ENCODE results near the gene PSME3.

PSME3 gene

GRCh38 chr17:42818379-42818778, 14.8 kb upstream of the PSME3 start:
- no peak for DNase-seq

DNA sequence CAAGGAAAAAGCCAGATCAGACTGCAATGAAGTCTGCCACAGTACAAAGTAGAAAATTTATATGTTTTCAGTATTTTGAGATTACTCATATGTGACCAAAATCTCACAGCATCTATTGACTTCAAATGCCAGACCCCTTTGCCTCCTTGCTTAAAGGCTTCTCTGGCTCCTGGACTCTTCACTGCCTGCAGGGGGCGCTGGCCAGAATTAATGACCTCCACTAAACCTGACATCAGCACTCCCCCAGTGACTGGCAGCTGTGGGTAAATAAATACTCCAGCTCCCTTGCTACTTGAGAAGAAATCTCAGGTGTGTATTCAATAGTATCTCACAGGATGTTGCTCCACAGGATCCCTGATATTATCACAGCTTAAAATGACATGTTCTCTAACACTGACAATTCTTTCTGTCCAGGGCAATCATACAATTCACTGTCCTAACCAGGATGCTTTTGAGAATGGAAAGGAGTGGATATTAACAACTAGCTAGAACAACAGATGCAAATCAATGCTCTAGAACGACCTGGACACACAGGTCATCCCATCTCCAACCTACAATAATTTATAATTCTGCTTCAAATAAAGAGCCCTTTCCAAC, 13.2 kb upstream of the PSME3 start:
- DNase-seq: peak; percentile 35

GRCh38 chr17:42821176-42821575, 12.0 kb upstream of the PSME3 start:
- no peak for DNase-seq

GRCh38 chr17:42827472-42827871, 5.7 kb upstream of the PSME3 start:
- DNase-seq: no peak

- no peak for DNase-seq
Observed at GRCh38 chr17:42830971-42831370, 2.2 kb upstream of the PSME3 start.

DNA sequence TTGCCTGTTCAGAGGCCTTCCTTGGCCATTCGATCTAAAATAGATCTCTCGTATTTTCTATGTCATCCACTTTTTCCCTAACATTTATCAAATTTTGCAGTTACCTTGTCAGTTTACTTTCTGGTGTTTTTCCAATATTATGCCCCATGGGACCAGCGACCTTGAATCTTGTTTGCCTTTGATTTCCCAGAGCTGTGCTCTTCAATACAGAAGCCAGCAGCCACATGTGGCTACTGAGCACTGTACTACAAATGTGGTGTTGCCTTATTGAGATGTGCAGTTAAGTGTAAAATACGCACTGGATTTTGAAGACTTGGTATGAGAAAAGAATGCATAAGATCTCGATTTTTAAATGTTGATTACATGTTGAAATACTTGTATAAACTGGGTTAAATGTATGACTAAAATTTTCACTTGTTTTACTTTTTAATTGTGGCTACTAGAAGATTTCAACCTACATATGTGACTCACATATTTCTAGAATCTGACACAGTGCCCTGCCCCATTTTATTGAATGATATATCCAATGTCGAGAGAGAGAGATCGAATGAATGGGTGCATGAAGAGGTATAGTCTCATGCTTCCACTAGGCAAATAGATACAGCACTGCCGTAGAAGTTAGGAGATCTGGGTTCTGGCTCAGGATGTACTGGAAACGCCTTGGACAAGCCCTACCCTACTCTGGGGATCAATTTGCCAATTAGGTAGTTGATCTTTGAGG, 824 bp upstream of the PSME3 start:
- DNase-seq: no peak

DNA sequence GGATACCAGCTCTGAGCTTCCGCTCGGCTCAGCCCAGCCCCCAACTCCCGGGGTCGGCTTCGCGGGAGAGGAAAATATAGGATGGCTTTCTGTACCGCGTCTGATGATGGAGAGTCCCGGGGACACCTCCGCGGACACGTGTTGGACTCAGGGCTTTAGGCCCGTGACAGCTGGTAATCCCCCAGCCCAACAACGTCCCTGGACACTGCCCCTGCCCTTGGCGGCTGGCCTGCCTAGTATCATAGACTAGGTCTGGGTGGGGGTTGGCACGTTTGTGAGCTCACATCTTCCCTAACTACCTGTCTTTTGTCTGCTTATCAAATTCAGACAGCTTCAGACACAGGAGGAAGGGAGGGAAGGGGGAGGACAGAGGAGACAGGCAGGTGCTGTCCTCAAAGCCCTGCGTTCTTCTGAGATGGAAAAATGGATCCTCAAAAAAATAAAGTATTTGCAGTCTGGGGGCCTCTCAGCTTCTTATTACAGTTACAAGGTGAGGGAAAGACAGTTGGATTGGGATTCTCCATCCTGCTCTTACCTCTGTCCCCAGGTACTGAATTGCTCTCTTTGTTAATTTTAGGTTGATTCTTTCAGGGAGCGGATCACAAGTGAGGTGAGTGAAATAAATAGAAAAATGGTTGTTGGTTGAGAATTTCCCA, 698 bp downstream of the PSME3 start:
- DNase-seq: no peak

DNA sequence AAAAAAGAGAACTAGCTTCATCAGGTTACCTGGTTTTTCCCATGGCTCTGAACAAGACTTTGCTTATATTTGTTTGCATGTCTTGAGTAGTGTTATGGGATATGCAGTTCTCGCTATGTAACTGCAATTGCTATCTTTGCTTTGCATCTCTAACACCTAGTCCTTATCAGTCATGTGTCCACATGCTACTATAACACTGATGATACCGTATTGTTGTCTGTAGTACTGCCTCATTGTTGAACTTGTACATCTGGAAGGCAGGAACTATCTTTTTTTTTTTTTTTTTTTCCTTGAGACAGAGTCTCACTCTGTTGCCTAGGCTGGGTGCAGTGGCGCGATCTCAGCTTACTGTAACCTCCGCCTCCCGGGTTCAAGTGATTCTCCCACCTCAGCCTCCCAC, 2.5 kb downstream of the PSME3 start:
- DNase-seq: no peak

DNA sequence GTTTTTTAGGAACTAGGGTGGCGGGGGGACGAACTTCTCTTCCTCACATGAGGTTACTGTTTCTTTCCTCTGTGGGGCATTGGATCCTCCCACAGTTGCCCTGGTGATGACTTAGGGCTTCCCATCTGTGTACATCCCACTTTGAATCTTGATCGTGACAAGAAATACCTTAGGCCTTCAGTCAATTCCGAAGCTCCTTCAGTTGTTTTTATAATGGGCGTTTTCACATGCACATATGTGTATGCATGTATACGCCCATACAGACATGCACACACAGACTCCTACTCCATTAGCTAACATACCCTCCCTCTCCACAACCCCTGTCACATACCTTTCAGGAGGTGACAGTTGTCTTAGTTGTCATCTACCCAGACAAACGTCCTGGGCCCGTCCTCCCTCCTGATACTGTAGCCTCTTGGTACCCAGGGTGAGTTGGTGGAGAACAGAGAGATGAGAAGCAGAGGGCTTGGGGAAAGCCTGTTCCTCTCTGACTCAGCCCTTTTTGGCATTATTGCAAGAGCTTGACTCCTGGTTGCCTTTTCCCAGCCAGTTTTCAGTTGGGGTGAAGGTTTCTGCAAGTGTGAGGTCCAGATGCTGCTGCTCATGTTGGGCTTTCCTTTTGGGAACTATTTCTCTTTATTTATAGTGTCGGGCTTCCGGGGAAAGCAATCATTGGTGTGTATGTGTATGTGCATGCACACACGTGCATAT, 8.9 kb downstream of the PSME3 start:
- no peak for DNase-seq

DNA sequence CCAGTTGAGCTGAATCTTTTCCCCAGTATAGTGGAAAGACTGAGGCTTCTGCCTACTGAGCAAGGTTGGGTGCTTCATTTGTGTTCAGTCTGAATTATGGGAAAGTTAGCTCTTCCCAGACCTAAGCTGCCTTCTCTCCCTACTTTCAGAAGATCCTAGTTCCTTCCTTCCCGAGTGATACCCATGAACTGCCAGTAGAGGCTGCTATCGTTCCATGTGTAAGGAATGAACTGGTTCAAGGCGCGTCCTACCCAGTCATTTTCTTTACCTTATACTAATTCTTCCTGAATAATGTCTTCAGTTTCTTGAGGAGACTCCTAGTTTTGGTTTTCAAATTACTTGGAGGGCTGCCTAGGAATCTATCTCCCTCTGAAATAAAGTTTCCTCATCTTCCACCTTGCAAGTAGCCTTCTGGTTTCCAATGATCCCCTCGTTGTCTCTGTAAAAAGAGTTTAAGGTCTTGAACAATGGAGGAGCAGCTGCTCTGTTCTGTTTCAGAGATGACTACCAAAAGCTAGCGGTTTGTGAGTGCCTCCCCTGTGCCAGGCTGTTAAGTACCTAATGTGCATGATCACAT, 10.2 kb downstream of the PSME3 start:
- DNase-seq: peak; percentile 33

- no peak for DNase-seq
Observed at GRCh38 chr17:42844271-42844670, 11.1 kb downstream of the PSME3 start, which contains the start of gene AOC2. Gene AOC2, plus strand, starts transcription at chr17:42844580. Its CDS starts 47 bp downstream, at chr17:42844627.

DNA sequence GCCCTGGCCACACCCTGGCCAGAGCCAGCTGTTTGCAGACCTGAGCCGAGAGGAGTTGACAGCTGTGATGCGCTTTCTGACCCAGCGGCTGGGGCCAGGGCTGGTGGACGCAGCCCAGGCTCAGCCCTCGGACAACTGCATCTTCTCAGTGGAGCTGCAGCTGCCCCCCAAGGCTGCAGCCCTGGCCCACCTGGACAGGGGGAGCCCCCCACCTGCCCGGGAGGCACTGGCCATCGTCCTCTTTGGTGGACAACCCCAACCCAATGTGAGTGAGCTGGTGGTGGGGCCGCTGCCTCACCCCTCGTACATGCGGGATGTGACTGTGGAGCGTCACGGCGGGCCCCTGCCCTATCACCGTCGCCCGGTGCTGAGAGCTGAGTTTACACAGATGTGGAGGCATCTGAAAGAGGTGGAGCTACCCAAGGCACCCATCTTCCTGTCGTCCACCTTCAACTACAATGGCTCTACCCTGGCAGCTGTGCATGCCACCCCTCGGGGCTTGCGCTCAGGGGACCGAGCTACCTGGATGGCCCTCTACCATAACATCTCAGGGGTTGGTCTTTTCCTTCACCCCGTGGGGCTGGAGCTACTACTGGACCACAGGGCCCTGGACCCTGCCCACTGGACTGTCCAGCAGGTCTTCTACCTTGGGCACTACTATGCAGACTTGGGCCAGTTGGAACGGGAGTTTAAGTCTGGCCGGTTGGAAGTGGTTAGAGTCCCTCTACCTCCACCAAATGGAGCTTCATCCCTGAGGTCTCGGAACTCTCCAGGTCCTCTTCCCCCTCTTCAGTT, 11.8 kb downstream of the PSME3 start:
- no peak for DNase-seq

GRCh38 chr17:42845556-42845917, 12.3 kb downstream of the PSME3 start:
- no peak for DNase-seq

DNA sequence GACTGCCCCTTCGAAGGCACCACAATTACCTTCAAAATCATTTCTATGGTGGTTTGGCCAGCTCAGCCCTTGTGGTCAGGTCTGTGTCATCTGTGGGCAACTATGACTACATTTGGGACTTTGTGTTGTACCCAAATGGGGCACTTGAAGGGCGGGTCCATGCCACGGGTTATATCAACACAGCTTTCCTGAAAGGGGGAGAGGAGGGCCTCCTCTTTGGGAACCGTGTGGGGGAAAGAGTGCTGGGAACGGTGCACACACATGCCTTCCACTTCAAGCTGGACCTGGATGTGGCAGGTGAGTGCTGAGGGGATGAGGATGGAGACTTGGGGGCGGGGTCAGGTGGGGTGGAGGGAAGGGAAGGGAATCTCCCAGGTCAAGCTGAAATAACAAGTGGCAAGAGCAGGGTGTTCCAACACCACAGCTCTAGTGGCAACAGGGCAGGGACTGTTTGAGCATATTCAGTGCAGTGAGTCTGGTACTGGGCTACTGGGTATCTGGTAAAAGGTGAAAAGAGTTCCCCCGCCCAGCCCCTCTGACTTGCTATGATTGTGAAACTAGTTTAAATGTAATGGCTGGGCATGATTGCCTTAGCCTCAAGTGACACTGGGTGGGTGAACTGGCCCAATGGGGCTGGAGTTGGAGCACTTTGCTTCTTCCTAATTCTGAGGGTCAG, 12.9 kb downstream of the PSME3 start:
- DNase-seq: no peak

- DNase-seq: no peak
Observed at GRCh38 chr17:42846594-42847280, 13.5 kb downstream of the PSME3 start.

DNA sequence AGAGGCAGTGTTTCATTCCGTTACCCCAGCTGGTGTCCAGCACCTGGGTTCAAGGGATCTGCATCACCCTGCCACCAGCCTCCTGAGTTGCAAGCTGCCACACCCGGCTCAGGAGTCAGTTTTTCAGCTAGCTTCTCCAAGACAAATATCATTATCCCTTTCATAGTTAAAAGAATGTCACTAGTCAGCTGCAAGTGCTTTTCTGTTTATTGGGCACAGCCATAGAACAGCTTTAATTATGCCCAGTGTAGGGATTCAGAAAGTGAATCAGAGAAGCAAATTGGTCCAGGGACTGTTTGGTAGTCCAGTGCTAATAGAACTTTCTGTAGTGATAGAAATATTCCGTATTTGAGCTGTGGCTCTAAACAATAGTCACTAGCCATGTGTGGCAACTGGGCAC, 14.9 kb downstream of the PSME3 start:
- DNase-seq: no peak

DNA sequence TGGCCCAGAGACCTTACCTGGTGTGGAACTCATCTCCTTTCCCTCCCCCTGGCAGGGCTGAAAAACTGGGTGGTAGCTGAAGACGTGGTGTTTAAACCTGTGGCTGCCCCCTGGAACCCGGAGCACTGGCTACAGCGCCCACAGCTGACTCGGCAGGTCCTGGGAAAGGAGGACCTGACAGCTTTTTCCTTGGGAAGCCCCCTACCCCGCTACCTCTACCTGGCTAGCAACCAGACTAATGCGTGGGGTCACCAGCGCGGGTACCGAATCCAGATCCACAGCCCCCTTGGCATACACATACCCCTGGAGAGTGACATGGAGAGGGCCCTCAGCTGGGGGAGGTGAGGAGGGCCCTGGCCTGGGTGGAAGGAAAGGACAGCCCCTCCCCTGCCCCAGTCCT, 15.8 kb downstream of the PSME3 start:
- DNase-seq: no peak

GRCh38 chr17:42849451-42850181, 16.4 kb downstream of the PSME3 start:
- DNase-seq: no peak

DNA sequence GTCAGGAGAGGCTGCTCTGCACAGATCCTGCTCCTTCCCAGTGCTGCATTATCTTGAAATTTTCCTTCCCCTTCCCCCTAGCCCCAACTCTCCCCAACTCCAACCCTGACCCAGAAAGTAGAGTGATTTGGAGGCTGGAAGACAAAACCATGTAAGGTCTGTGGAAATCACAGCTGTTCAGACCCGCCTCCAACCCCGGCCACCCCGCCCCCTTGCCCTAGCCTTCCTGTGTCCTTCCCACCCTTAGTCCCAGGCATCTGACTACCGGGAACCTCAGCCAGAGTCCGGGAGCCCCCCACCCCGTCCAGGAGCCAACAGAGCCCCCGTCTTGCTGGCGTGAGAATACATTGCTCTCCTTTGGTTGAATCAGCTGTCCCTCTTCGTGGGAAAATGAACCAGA, 17.8 kb downstream of the PSME3 start, which contains the start of gene AOC3:
Gene AOC3, plus strand, starts transcription at position 246 of the 400 bp plus-strand sequence. Its CDS starts 145 bp downstream, at position 391.
- DNase-seq: no peak
